ENCODE measurements around the gene TXK. TPM values are rescaled to one million over a fixed set of nuclear protein-coding genes. Genes with fewer than 3 reads are reported as not detected.

Gene TXK
- total and polyA plus RNA-seq, 2 of the 13 experiments (the other 11 are each of a cell fraction or from before 2014, with no cell fraction given) = not detected

GRCh38 chr4:48071191-48071590, 62.9 kb downstream of the TXK start:
- Histone ChIP-seq H3K4me3 (replicated peaks in 1 of 3; ENCODE audit: insufficient read depth in 1 of 3, low read depth in 2 of 3, low read length in 3 of 3) (no peak overlapping the region), H3K9ac (ENCODE audit: insufficient read depth, low read depth, low read length) (no peak overlapping the region), H3K9me3 (ENCODE audit: low read length) (no peaks in the 10 kb centered on the region), H3K79me2 (ENCODE audit: insufficient read depth, low read length) (no peaks in the 10 kb centered on the region), H3K27me3 (ENCODE audit: control insufficient read depth in 1 of 2, insufficient read depth in 2 of 2, low read length in 2 of 2) (no peaks in the 10 kb centered on the region), H2AFZ (ENCODE audit: low read length) (no peak overlapping the region), H4K20me1 (ENCODE audit: insufficient read depth, low read length) (no peaks in the 10 kb centered on the region), H3K27ac (ENCODE audit: extremely low read length, insufficient read depth, low read length) (no peak overlapping the region), H3K36me3 (replicated peaks in 1 of 2; ENCODE audit: control insufficient read depth in 1 of 2, insufficient read depth in 2 of 2, low read length in 2 of 2) (no peaks in the 10 kb centered on the region), H3K4me2 (ENCODE audit: low read depth, low read length) (no peak overlapping the region), H3K4me1 (ENCODE audit: insufficient read depth, low read length) (no peaks in the 10 kb centered on the region)
- in situ Hi-C loops (cut with HindIII; ENCODE audit: extremely low pct_ligation_motif_present, low pct_unique_long_range_greater_than_20kb) (no loop called here), intact Hi-C loops (cut with micrococcal nuclease; ENCODE audit: unreplicated experiment) (no loop called here)
- POLR2A ChIA-PET = interaction anchor here (0.9 kb wide), 1 partner anchor 55 kb away, joined by 3 read pairs; the partner anchor contains the start of gene CNGA1
- no peak for FAIRE-seq
- CTCF ChIA-PET (ENCODE audit: low intra/inter-chr PET ratio, low total read pairs) = no interaction called here
- ATAC-seq = no peak
- no peak for DNase-seq (ENCODE audit: low spot score)
- TF ChIP-seq ZNF18 (CRISPR knock-in tag; IDR thresholded peaks at IDR 0.05; ENCODE audit: insufficient replicate concordance) (no peak), PRDM10 (CRISPR knock-in tag; IDR thresholded peaks at IDR 0.05; ENCODE audit: low read depth) (no peak), PBX2 (CRISPR knock-in tag; IDR thresholded peaks at IDR 0.05) (no peak), PBX3 (CRISPR knock-in tag; IDR thresholded peaks at IDR 0.05; ENCODE audit: borderline replicate concordance) (no peak), NKX3-1 (CRISPR knock-in tag; IDR thresholded peaks at IDR 0.05) (no peak)
- no TSS peak for BruUV-seq (replicated peaks)
- WGBS (ENCODE audit: low lambda C conversion rate) = 67% methylated on average over 3 of the region's 3 CpGs

Data from HepG2 (cell line).